H9 (cell line): ENCODE data around the gene MAST4. TPM values are rescaled to one million over a fixed set of nuclear protein-coding genes. Genes with fewer than 3 reads are reported as not detected.

Source experiments
- DNase-seq: peaks from one replicate; pipeline ENCODE4 v3.0.0-alpha.2; 2017
- H2AFZ ChIP-seq: one replicate; pipeline ENCODE4 v1.6.1; 2013; ENCODE audit warnings: mild to moderate bottlenecking, low read length, control low read depth, moderate library complexity
- H2AK5ac ChIP-seq: 2 replicates; pipeline ENCODE4 v1.6.1; 2013; ENCODE audit warnings: low read length, control low read depth, mixed read lengths; ENCODE audit not compliant: insufficient read length
- H2BK120ac ChIP-seq: one replicate; pipeline ENCODE4 v1.6.1; 2013; ENCODE audit warnings: low read depth, mild to moderate bottlenecking, low read length, control low read depth, inconsistent platforms; ENCODE audit not compliant: poor library complexity, severe bottlenecking
- H2BK12ac ChIP-seq: 2 replicates; pipeline ENCODE4 v1.6.1; 2013; ENCODE audit warnings: low read length, control low read depth, mixed read lengths, low read depth; ENCODE audit not compliant: insufficient read length
- H2BK15ac ChIP-seq: 2 replicates; pipeline ENCODE4 v1.6.1; 2013; ENCODE audit warnings: low read depth, low read length, control low read depth
- H2BK20ac ChIP-seq: one replicate; pipeline ENCODE4 v1.6.1; 2013; ENCODE audit warnings: low read depth, mild to moderate bottlenecking, low read length, control low read depth, inconsistent platforms; ENCODE audit not compliant: poor library complexity, severe bottlenecking
- H2BK5ac ChIP-seq: 2 replicates; pipeline ENCODE4 v1.6.1; 2013; ENCODE audit warnings: low read length, control low read depth, mixed read lengths; ENCODE audit not compliant: insufficient read length
- H3K14ac ChIP-seq: 2 replicates; pipeline ENCODE4 v1.6.1; 2013; ENCODE audit warnings: low read length, control low read depth; ENCODE audit not compliant: insufficient read depth
- H3K18ac ChIP-seq: 2 replicates; pipeline ENCODE4 v1.6.1; 2013; ENCODE audit warnings: low read depth, mild to moderate bottlenecking, mixed read lengths, low read length, control low read depth; ENCODE audit not compliant: insufficient read length
- H3K23ac ChIP-seq: 2 replicates; pipeline ENCODE4 v1.6.1; 2013; ENCODE audit warnings: low read length, control low read depth, mixed read lengths, low read depth; ENCODE audit not compliant: insufficient read length
- H3K23me2 ChIP-seq: 2 replicates; pipeline ENCODE4 v1.6.1; 2013; ENCODE audit warnings: low read depth, mild to moderate bottlenecking, mixed read lengths, low read length, control low read depth; ENCODE audit not compliant: insufficient read length, poor library complexity, severe bottlenecking
- H3K27ac ChIP-seq: 2 replicates; pipeline ENCODE4 v1.5.1; 2013; ENCODE audit warnings: low read length, control low read depth, mixed read lengths, low read depth; ENCODE audit not compliant: insufficient read length
- H3K27me3 ChIP-seq: 2 replicates; pipeline ENCODE4 v1.6.1; 2013; ENCODE audit warnings: low read length, control low read depth, inconsistent platforms; ENCODE audit not compliant: insufficient read depth
- H3K4ac ChIP-seq: 2 replicates; pipeline ENCODE4 v1.6.1; 2013; ENCODE audit warnings: low read depth, mild to moderate bottlenecking, control low read depth, inconsistent platforms, low read length, moderate library complexity
- H3K4me1 ChIP-seq: 2 replicates; pipeline ENCODE4 v1.6.1; 2013; ENCODE audit warnings: low read length, control low read depth, inconsistent platforms; ENCODE audit not compliant: insufficient read depth
- H3K4me2 ChIP-seq: 2 replicates; pipeline ENCODE4 v1.6.1; 2013; ENCODE audit warnings: low read length, control low read depth, mixed read lengths; ENCODE audit not compliant: insufficient read length, insufficient read depth
- H3K56ac ChIP-seq: 2 replicates; pipeline ENCODE4 v1.6.1; 2013; ENCODE audit warnings: low read depth, mild to moderate bottlenecking, mixed read lengths, low read length, control low read depth; ENCODE audit not compliant: insufficient read length
- H3K79me1 ChIP-seq: 2 replicates; pipeline ENCODE4 v1.6.1; 2013; ENCODE audit warnings: low read depth, mild to moderate bottlenecking, moderate library complexity, low read length, control low read depth, inconsistent platforms; ENCODE audit not compliant: insufficient read depth, poor library complexity, severe bottlenecking
- H3K79me2 ChIP-seq: 2 replicates; pipeline ENCODE4 v1.6.1; 2013; ENCODE audit warnings: low read length, control low read depth, inconsistent platforms; ENCODE audit not compliant: insufficient read depth
- H3K9ac ChIP-seq: 2 replicates; pipeline ENCODE4 v1.6.1; 2013; ENCODE audit warnings: low read length, control low read depth, mixed read lengths; ENCODE audit not compliant: insufficient read length; ENCODE audit errors: extremely low read depth
- H3K9me3 ChIP-seq: one replicate; pipeline ENCODE4 v1.6.1; 2013; ENCODE audit warnings: low read depth, low read length, inconsistent platforms; ENCODE audit not compliant: control insufficient read depth
- H3T11ph ChIP-seq: one replicate; pipeline ENCODE4 v1.6.1; 2013; ENCODE audit warnings: mild to moderate bottlenecking, low read length, control low read depth, inconsistent platforms
- H4K20me1 ChIP-seq: one replicate; pipeline ENCODE4 v1.6.1; 2013; ENCODE audit not compliant: control insufficient read depth, insufficient read length, insufficient read depth
- H4K5ac ChIP-seq: 2 replicates; pipeline ENCODE4 v1.6.1; 2013; ENCODE audit warnings: low read depth, mild to moderate bottlenecking, mixed read lengths, low read length, control low read depth; ENCODE audit not compliant: insufficient read length
- H4K8ac ChIP-seq: replicated peaks from 2 replicates; pipeline ENCODE4 v1.6.1; 2013; ENCODE audit warnings: low read length, control low read depth, mixed read lengths, low read depth; ENCODE audit not compliant: insufficient read length
- H4K91ac ChIP-seq: 2 replicates; pipeline ENCODE4 v1.6.1; 2013; ENCODE audit warnings: low read depth, mild to moderate bottlenecking, moderate library complexity, mixed read lengths, low read length, control low read depth; ENCODE audit not compliant: insufficient read length
- H3K27ac Mint-ChIP-seq, 3 experiments: 2 replicates in 2 of 3; 3 replicates in 1 of 3; pipeline ENCODE4 v1.8.0; 2020 to 2021; ENCODE audit warnings: mixed read lengths in 3 of 3, mild to moderate bottlenecking in 1 of 3, moderate library complexity in 1 of 3
- H3K27me3 Mint-ChIP-seq: 2 replicates; pipeline ENCODE4 v1.8.0; 2021; ENCODE audit warnings: low read depth, mild to moderate bottlenecking, moderate library complexity, mixed read lengths
- H3K36me3 Mint-ChIP-seq, 3 experiments: 2 replicates in 2 of 3; 3 replicates in 1 of 3; pipeline ENCODE4 v1.8.0; 2020 to 2021; ENCODE audit warnings: low read depth in 3 of 3, mixed read lengths in 3 of 3; ENCODE audit not compliant: insufficient read depth in 1 of 3
- H3K4me1 Mint-ChIP-seq, 2 experiments: 2 replicates each; pipeline ENCODE4 v1.8.0; 2020; ENCODE audit warnings: mixed read lengths in 2 of 2
- H3K4me3 Mint-ChIP-seq, 2 experiments: 2 replicates in 1 of 2; 3 replicates in 1 of 2; pipeline ENCODE4 v1.8.0; 2020 to 2021; ENCODE audit warnings: mild to moderate bottlenecking in 2 of 2, mixed read lengths in 2 of 2, moderate library complexity in 1 of 2
- H3K9me3 Mint-ChIP-seq, 2 experiments: 2 replicates in 1 of 2; 3 replicates in 1 of 2; pipeline ENCODE4 v1.8.0; 2020; ENCODE audit warnings: mild to moderate bottlenecking in 2 of 2, mixed read lengths in 2 of 2, moderate library complexity in 1 of 2
- CTCF ChIP-seq: fragments of 200-600 bp; sonication (generic); conservative IDR thresholded peaks from 3 replicates; pipeline ENCODE4 v1.8.0; 2021; ENCODE audit warnings: antibody characterized with exemption, mild to moderate bottlenecking
- WGBS: extraction: QIAGEN DNeasy Blood & Tissue Kit; methylation state at CpG from one replicate; pipeline ENCODE4 v1.1.7; 2013; ENCODE audit warnings: missing lambda C conversion rate, low lambda C conversion rate, mixed read lengths; ENCODE audit not compliant: insufficient read length; ENCODE audit errors: extremely low coverage; 5-methylcytosine and 5-hydroxymethylcytosine counted together
- total RNA-seq: library from RNA; stranded (reverse); gene quantifications from 2 replicates; pipeline ENCODE4 v1.2.1, GENCODE V29; 2021

MAST4 gene
- total RNA-seq, 1 experiment from 2014 or later = 3.7 TPM

- H2AK5ac ChIP-seq = no peak overlapping the region
- no peak overlapping the region for H4K5ac ChIP-seq
- no peaks in the 10 kb centered on the region for H4K20me1 ChIP-seq
- H3K36me3 Mint-ChIP-seq = no peaks in the 10 kb centered on the region
- H3K27me3 Mint-ChIP-seq = peaks cover 9% of the 10 kb centered on the region
- H3K27ac Mint-ChIP-seq = peak overlapping the region in 1 of 3 experiments; percentile 32; a peak in 2 of 7 replicates
- H3K4me1 ChIP-seq = no peaks in the 10 kb centered on the region; the same call in 1 of the 2 replicates
- no peak overlapping the region for H2AFZ ChIP-seq
- H4K91ac ChIP-seq = no peak overlapping the region
- no peak overlapping the region for H3T11ph ChIP-seq
- H3K79me1 ChIP-seq = no peaks in the 10 kb centered on the region
- H3K14ac ChIP-seq = no peak overlapping the region
- no CpG with 5 or more reads among the region's 4 CpGs for WGBS
- no peak overlapping the region for H2BK12ac ChIP-seq
- H2BK20ac ChIP-seq = no peak overlapping the region
- DNase-seq = no peak
- no peak overlapping the region for H2BK120ac ChIP-seq
- no peaks in the 10 kb centered on the region for H3K27me3 ChIP-seq
- H3K56ac ChIP-seq = no peak overlapping the region
- no peaks in the 10 kb centered on the region for H3K9me3 ChIP-seq
- no peak overlapping the region for H4K8ac ChIP-seq
- H3K27ac ChIP-seq = no peak overlapping the region
- no peak overlapping the region for H3K9ac ChIP-seq
- no peak overlapping the region for H3K4me2 ChIP-seq
- no peak overlapping the region for H2BK5ac ChIP-seq
- peaks cover 12% of the 10 kb centered on the region for H3K23me2 ChIP-seq
- H2BK15ac ChIP-seq = no peak overlapping the region
- H3K4me1 Mint-ChIP-seq = peaks cover 32 to 35% of the 10 kb centered on the region in 2 experiments
- H3K4me3 Mint-ChIP-seq = no peak overlapping the region
- H3K9me3 Mint-ChIP-seq = no peaks in the 10 kb centered on the region
- TF ChIP-seq CTCF = no peak
- no peak overlapping the region for H3K4ac ChIP-seq
- no peak overlapping the region for H3K18ac ChIP-seq
- no peaks in the 10 kb centered on the region for H3K79me2 ChIP-seq
- no peak overlapping the region for H3K23ac ChIP-seq
Observed at GRCh38 chr5:66824476-66824875, 228.3 kb downstream of the MAST4 start.
